ENCODE measurements around the gene OGDH.

The OGDH gene

DNA sequence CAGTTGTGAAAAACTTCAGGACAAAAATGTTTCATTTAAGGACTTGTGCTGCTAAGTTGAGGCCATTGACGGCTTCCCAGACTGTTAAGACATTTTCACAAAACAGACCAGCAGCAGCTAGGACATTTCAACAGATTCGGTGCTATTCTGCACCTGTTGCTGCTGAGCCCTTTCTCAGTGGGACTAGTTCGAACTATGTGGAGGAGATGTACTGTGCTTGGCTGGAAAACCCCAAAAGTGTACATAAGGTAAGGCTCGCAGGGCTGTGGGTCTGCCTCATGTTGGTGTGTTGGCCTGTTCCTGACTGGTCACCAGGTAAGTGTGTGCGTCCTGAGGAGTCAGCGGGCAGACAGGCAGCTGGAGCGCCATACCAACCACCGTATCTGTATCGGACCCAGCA, 17.9 kb downstream of the OGDH start:
- no peak for DNase-seq (ENCODE audit: low spot score)
- in situ Hi-C loops (cut with MboI; ENCODE audit: low sequenced_read_pairs, unreplicated experiment): no loop called here
- TF ChIP-seq, protein P1, sequence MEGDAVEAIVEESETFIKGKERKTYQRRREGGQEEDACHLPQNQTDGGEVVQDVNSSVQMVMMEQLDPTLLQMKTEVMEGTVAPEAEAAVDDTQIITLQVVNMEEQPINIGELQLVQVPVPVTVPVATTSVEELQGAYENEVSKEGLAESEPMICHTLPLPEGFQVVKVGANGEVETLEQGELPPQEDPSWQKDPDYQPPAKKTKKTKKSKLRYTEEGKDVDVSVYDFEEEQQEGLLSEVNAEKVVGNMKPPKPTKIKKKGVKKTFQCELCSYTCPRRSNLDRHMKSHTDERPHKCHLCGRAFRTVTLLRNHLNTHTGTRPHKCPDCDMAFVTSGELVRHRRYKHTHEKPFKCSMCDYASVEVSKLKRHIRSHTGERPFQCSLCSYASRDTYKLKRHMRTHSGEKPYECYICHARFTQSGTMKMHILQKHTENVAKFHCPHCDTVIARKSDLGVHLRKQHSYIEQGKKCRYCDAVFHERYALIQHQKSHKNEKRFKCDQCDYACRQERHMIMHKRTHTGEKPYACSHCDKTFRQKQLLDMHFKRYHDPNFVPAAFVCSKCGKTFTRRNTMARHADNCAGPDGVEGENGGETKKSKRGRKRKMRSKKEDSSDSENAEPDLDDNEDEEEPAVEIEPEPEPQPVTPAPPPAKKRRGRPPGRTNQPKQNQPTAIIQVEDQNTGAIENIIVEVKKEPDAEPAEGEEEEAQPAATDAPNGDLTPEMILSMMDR (IDR thresholded peaks at IDR 0.05; ENCODE audit: borderline replicate concordance, control extremely low read depth, extremely low read depth, insufficient read depth, missing control alignments): no peak

DNA sequence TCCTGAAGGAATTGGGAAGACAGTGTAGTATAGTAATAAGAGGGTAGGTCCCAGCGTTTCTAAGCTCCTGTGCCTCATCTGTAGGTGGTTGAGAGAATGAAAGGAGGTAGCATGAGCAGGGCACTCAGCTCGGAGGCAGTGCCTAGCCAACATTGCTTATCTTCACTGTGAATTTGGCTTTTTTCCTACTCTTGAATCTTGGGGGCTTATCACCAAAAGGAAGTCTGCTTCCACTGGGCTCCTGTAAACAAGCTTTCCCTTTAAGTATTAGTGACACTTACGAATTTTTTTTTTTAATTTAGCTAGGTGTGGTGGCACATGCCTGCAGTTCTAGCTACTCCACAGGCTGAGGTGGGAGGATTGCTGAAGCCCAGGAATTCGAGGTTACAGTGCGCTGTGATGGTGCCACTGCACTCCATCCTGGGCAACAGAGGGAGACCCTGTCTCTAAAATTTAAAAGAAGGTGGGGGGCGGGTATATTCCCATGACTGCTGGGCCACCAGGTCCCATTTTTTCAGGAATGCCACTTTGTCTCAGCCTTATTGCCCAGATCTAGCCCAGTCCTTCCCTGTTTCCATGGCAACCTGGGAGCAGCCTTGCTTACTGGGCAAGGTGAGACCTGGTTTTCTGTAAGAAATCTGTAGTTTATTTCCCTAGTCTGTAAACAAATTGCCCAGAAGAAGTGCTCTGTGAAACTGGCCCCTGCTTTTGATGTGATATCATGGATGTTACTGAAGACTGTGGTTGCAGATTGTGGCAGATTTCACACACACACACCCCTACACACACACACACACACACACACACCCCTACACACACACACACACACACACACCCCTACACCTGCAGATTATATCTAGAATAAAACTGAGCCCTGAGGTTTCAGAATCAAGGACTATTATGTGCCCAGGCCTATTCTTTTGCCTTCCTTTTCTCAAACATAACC, 19.4 kb downstream of the OGDH start:
- no peak for DNase-seq (ENCODE audit: low spot score)
- in situ Hi-C loops (cut with MboI; ENCODE audit: low sequenced_read_pairs, unreplicated experiment): no loop called here

DNA sequence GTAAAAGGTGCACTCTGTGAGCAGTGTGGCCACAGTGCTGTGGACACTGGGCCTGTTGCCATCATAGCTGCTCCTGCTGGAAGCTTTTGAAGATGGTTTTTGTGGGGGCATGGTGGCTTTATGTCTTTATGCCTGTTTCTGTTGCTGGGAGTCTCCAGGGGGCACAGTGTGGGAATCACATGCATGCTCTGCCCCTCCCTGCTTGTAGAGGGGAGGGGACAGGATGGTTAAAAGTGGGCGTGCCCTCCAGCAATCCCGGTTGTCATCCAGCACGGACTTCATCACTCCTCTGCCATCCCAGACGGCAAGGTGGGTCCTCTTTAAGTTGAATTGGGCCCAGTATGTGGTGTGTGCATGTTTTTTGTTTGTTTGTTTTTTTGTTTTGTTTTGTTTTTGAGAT, 20.2 kb downstream of the OGDH start:
- DNase-seq (ENCODE audit: low spot score): no peak
- in situ Hi-C loops (cut with MboI; ENCODE audit: low sequenced_read_pairs, unreplicated experiment): no loop called here
- TF ChIP-seq, protein P1 (IDR thresholded peaks at IDR 0.05; ENCODE audit: borderline replicate concordance, control extremely low read depth, extremely low read depth, insufficient read depth, missing control alignments): no peak

More for the DNA sequence above, 19.4 kb downstream of the OGDH start:
- TF ChIP-seq, protein P1 (IDR thresholded peaks at IDR 0.05; ENCODE audit: borderline replicate concordance, control extremely low read depth, extremely low read depth, insufficient read depth, missing control alignments): no peak

DNA sequence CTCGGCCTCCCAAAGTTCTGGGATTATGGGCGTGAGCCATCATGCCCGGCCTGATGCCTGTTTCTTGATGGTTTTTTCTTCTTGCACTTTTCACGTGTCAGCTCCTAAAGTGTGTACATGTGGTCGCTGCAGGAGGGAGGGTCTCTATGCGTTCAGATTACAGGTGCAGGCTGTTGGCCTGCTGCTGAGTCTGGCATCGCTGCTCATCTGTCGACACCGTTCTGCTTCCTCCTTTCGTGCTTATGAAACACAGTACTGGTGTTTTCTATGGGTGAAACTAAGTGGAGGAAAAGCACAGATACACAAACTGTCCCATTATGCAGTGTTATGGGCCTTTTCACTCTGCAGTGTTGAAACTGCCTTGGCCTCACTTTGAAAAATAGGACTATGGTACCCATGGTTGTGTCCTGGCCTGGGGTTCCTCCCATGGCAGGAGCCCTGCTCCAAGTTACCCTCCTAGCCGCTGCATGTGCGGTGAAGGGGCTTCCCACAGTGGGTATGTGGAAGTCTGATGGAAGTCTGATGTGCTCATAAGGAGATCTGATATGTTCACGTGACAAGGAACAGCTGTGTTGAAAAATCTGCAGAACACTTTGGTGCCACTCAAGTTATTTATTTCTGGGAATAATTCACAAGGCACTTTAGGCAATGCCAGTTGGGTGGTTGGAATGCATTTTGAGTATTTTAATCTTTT, 23.5 kb downstream of the OGDH start:
- in situ Hi-C loops (cut with MboI; ENCODE audit: low sequenced_read_pairs, unreplicated experiment): no loop called here
- peak; percentile 37 for DNase-seq (ENCODE audit: low spot score)
- TF ChIP-seq, protein P1 (IDR thresholded peaks at IDR 0.05; ENCODE audit: borderline replicate concordance, control extremely low read depth, extremely low read depth, insufficient read depth, missing control alignments): no peak

DNA sequence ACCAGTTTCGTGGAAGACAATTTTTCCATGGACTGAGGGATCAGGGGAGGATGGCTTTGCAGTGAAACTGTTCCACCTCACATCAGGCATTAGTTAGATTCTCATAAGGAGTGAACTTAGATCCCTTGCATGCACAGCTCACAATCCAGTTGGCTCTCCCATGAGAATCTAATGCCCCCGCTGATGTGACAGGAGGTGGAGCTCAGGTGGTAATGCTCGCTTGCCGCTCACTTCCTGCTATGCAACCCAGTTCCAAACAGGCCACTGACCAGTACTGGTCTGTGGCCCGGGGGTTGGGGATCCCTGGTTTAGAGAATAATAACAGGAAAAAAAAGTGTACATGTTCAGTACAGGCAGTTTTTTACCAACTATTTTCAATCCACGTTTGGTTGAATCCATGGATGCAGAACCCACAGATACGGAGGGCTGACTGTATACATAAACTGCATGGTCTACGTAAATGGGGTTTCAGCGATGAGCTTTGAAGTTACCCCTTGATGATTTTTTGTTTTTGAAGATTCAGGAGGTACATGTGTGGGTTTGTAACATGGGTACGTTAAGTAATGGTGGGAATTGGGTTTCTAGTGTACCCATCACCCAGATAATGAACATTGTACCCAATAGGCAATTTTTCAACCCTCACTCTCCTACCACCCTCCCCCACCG, 24.5 kb downstream of the OGDH start:
- TF ChIP-seq, protein P1 (IDR thresholded peaks at IDR 0.05; ENCODE audit: borderline replicate concordance, control extremely low read depth, extremely low read depth, insufficient read depth, missing control alignments): no peak

DNA sequence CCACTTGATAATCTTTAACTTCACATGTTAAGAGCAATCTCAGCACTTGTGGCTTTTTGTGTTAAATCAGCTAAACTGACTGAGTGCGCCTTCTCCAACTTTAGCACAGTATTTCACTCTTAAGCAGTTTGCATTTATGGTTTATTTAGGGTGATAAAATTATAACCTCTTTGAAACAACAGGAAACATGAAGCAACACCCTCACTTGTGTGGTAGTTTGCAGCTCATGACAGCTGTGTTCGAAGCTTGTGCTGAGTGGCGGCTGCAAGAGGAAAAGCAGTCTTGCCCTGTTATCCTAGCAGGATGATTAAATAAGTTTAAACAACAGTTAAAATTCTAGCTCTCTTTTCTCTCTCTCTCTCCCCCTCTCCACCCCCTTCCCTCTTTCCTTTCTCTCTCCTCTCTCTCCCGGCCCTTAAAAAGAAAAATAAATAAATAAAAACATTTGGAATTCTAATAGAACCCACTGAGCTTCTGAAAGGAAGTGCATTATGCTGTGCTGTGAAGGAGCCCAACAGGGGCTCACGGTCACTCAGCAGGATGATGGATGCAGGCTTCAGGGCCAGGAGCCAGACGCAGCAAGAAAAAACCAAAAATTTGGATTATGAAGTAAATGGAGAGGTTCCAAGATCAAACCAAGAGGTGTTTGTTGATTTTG, 25.2 kb downstream of the OGDH start:
- TF ChIP-seq, protein P1 (IDR thresholded peaks at IDR 0.05; ENCODE audit: borderline replicate concordance, control extremely low read depth, extremely low read depth, insufficient read depth, missing control alignments): no peak
- in situ Hi-C loops (cut with MboI; ENCODE audit: low sequenced_read_pairs, unreplicated experiment): no loop called here
- DNase-seq (ENCODE audit: low spot score): no peak

More for the DNA sequence above, 24.5 kb downstream of the OGDH start:
- DNase-seq (ENCODE audit: low spot score): no peak
- in situ Hi-C loops (cut with MboI; ENCODE audit: low sequenced_read_pairs, unreplicated experiment): no loop called here
